Testis (tissue), 3 donors: ENCODE data around the gene POLE. TPM values are rescaled to one million over a fixed set of nuclear protein-coding genes. Genes with fewer than 3 reads are reported as not detected.
A peak's percentile ranks its signal among the peaks of the same experiment; 100 is the strongest.

ENCODE experiments used
- DNase-seq: peaks from one replicate; pipeline ENCODE4 v3.0.0-alpha.2; 2019
- H3K27ac ChIP-seq, 2 donors: fragments of 200-600 bp; sonication (generic); one replicate each; pipeline ENCODE4 v1.5.1; 2019
- H3K27me3 ChIP-seq: fragments of 200-600 bp; sonication (generic); one replicate; pipeline ENCODE4 v1.5.1; 2019
- H3K36me3 ChIP-seq: fragments of 200-600 bp; sonication (generic); one replicate; pipeline ENCODE4 v1.5.1; 2017; ENCODE audit warnings: low read depth; ENCODE audit errors: missing control alignments
- H3K4me1 ChIP-seq: fragments of 200-600 bp; sonication (generic); one replicate; pipeline ENCODE4 v1.5.1; 2019
- H3K4me3 ChIP-seq, 2 donors: fragments of 200-600 bp; sonication (generic); one replicate each; pipeline ENCODE4 v1.5.1; 2017 to 2019
- H3K9me3 ChIP-seq: fragments of 200-600 bp; sonication (generic); one replicate; pipeline ENCODE4 v1.5.1; 2017
- POLR2A ChIP-seq: fragments of 450-650 bp; IDR thresholded peaks from one replicate; pipeline ENCODE4 v1.6.1; 2017; ENCODE audit warnings: antibody characterized with exemption, mild to moderate bottlenecking, moderate library complexity
- WGBS, 2 donors: methylation state at CpG; one replicate each; pipeline ENCODE4 v1.1.5; 2018; 5-methylcytosine and 5-hydroxymethylcytosine counted together
- intact Hi-C: fragments of 100-400 bp; cut with DNase I; formaldehyde crosslinking; loops from one replicate; pipeline ENCODE4 v1.15.1; 2023; ENCODE audit warnings: low total_unique reads
- polyA plus RNA-seq: library from polyadenylated mRNA; stranded (reverse); fragments of 350-450 nt; fragmentation: Illumina TruSeq; extraction: RNeasy Lipid Tissue Mini Kit (QIAGEN cat#74804); gene quantifications from one replicate; pipeline ENCODE4 v1.2.3, GENCODE V29; 2014; ENCODE audit warnings: low read depth, low replicate concordance; ENCODE audit not compliant: insufficient read depth
- total RNA-seq, 2 donors: library from RNA; depleted of rRNA; stranded (reverse); fragments of >200 nt; gene quantifications; one replicate each; pipeline ENCODE4 v1.2.3, GENCODE V29; 2016
- TF ChIP-seq, protein P1 (sequence below), 3 experiments: fragments of 450-650 bp in 2 of 3; fragments of 200-600 bp in 1 of 3; sonication (generic) in 1 of 3; IDR thresholded peaks; one replicate each; pipeline ENCODE4 v1.5.1; 2016 to 2019; ENCODE audit warnings: antibody characterized with exemption in 3 of 3, mild to moderate bottlenecking in 2 of 3, moderate library complexity in 1 of 3

POLE gene
- total and polyA plus RNA-seq, 3 donors from 2014 or later = 76.8 to 288 (median 123) TPM

DNA sequence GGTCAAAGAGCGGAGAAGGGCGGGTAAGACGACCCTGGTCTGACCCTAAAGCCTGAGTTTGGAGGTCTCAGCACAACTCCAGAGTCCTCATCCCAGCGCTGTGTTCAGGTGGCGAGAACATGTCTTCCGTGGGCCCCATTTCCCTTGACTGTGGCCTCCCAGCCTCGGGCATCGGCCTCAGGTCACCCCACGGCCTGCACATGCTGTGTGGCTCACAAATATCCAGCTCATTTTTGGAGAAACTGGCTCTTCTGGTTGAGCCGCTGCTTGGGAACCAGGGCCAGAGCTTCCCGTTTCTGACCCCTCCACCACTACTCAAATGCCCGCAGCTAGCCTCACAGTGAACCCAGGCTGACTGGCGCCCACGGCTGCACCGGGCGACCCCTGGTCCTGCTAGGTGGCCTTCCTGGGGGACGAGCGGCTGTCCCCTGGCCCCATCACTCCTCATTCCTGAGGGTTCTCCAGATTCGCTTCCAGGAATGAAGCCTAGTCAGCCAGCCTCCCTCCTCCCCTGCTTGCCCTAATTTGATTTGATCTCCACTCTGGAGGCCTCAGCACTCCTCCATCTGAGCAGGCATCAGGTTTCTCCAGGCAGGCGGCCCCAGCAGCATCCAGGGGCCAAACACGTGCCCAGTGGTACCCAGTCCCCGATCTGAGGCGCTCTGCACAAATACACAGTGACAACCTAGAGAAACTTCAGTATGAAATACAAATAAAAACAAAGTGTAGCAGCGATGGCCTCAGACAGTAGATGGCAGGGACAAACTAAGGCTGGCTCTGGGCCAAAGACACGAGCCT, 63.9 kb downstream of the POLE start:
- Histone ChIP-seq H3K9me3 (no peaks in the 10 kb centered on the region), H3K27me3 (no peaks in the 10 kb centered on the region), H3K4me1 (peaks cover 10% of the 10 kb centered on the region), H3K36me3 (no peaks in the 10 kb centered on the region), H3K27ac (no peak overlapping the region), H3K4me3 (no peak overlapping the region)
- intact Hi-C loops = no loop called here
- DNase-seq = no peak
- 79 to 84% methylated on average over 20 to 25 of the region's 25 CpGs for WGBS, 2 donors
- no peak for TF ChIP-seq POLR2A
- TF ChIP-seq, protein P1, sequence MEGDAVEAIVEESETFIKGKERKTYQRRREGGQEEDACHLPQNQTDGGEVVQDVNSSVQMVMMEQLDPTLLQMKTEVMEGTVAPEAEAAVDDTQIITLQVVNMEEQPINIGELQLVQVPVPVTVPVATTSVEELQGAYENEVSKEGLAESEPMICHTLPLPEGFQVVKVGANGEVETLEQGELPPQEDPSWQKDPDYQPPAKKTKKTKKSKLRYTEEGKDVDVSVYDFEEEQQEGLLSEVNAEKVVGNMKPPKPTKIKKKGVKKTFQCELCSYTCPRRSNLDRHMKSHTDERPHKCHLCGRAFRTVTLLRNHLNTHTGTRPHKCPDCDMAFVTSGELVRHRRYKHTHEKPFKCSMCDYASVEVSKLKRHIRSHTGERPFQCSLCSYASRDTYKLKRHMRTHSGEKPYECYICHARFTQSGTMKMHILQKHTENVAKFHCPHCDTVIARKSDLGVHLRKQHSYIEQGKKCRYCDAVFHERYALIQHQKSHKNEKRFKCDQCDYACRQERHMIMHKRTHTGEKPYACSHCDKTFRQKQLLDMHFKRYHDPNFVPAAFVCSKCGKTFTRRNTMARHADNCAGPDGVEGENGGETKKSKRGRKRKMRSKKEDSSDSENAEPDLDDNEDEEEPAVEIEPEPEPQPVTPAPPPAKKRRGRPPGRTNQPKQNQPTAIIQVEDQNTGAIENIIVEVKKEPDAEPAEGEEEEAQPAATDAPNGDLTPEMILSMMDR (IDR thresholded peaks at IDR 0.05) = no peak

DNA sequence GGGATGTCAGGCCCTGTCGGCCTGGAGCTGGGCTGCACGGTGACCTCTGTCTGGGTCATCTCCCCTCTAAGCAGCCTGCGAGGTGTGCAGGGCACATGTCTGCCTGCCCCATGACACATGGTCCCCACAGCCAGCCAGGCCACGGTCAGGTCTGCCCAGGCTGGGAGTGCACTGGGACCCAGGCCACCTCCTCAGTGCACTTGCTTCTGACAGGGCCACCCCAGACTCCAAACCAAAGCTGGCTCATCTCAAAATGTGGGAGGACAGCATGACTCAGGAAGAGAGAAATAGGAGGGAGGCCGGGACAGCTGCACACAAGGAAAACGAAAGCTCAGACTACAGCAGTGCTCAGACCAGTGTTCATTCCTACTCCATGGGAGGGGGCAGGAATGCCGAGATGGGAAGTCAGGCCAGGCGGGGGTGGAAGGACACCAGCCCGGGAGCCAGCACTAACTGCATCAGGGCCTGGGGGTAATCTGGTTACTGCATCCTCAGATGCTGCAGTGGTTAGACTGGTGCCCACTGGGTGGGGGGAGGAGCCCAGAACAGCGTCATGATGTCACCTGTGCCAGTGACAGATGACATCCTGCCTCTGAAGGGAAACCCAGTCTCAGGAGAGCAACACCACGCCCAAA, 64.6 kb downstream of the POLE start:
- no peak overlapping the region for H3K27ac ChIP-seq
- H3K27me3 ChIP-seq = no peaks in the 10 kb centered on the region
- 24 to 44% methylated on average over 9 of the region's 11 CpGs for WGBS, 2 donors
- no peaks in the 10 kb centered on the region for H3K36me3 ChIP-seq
- no peak overlapping the region for H3K4me3 ChIP-seq
- DNase-seq = peak; percentile 49
- H3K4me1 ChIP-seq = peaks cover 10% of the 10 kb centered on the region
- H3K9me3 ChIP-seq = no peaks in the 10 kb centered on the region
- TF ChIP-seq, protein P1 (IDR thresholded peaks at IDR 0.05) = no peak
- TF ChIP-seq POLR2A = no peak
- intact Hi-C loops = no loop called here

DNA sequence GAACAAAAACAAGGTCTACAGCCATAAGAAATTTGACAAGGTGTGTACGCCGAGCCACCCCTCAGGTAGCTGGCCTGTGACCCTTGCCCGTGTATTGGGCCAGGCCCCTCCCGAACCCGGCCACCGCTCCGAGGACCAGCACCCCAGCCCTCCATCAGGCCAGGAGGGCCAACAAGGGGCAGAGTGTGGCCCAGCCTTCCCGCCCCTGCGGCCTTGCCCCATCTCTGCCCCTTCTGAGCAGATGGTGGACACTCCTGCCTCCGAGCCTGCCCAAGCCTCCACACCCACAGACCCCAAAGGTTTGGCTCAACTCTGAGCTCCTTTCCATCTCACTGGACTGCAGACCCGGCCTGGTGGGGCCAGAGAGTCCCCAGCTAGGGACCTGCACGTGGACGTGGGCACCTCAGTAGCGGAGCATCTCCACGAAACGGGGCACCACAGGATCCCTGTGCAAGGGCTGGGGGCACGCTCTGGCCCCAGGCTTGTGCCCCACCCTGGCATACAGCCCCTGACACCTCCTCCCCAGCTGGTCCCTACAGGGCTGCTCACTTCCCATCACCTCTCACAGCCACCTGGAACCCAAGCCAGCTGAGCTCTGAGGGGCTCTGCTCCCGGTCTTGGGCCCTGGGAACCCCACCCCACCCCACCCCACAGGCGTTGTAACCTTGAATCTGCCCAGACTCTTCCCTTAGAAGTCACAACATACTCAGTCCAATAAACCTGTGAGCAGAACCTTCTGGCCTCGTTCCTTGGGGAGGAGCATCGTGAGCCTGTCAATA, 65.3 kb downstream of the POLE start:
- Histone ChIP-seq H3K4me3 (no peak overlapping the region), H3K27me3 (no peaks in the 10 kb centered on the region), H3K9me3 (no peaks in the 10 kb centered on the region), H3K27ac (no peak overlapping the region), H3K36me3 (no peaks in the 10 kb centered on the region), H3K4me1 (peaks cover 10% of the 10 kb centered on the region)
- DNase-seq = no peak
- intact Hi-C loops = no loop called here
- WGBS, 2 donors = 75 to 89% methylated on average over 8 to 21 of the region's 21 CpGs
- TF ChIP-seq, protein P1 (IDR thresholded peaks at IDR 0.05) = no peak
- TF ChIP-seq POLR2A = no peak

DNA sequence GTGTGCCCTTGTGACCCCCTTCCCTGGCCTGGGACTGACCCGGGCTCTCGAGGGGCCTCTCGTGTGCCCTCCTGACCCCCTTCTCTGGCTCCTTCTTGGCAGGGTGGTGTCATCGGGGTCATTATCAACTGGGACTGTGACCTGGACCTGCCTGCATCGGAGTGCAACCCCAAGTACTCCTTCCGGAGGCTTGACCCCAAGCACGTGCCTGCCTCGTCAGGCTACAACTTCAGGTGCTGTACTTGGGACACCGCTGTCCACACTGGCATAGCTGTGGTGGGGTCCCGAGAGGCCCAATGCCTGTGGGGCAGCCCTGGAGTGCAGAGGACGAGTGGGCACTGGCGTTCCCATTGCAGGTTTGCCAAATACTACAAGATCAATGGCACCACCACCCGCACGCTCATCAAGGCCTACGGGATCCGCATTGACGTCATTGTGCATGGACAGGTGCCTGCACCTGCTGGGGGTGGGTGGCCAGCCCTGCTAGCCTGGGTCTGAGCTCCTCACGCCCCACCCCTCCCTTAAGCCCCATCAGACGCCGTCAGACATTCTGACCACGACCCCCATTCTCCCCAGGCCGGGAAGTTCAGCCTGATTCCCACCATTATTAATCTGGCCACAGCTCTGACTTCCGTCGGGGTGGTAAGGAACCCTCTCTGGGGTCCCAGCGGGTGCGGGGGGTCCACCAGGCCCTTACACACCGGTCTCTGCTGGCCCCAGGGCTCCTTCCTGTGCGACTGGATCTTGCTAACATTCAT, 66.1 kb downstream of the POLE start:
- intact Hi-C loops = no loop called here
- H3K27me3 ChIP-seq = no peaks in the 10 kb centered on the region
- 88 to 90% methylated on average over 23 to 28 of the region's 28 CpGs for WGBS, 2 donors

More for the DNA sequence above, 66.1 kb downstream of the POLE start:
- no peak for TF ChIP-seq POLR2A
- TF ChIP-seq, protein P1 (IDR thresholded peaks at IDR 0.05) = no peak
- no peak overlapping the region for H3K4me3 ChIP-seq
- H3K4me1 ChIP-seq = peaks cover 10% of the 10 kb centered on the region
- DNase-seq = no peak
- H3K36me3 ChIP-seq = no peaks in the 10 kb centered on the region
- no peak overlapping the region for H3K27ac ChIP-seq
- no peaks in the 10 kb centered on the region for H3K9me3 ChIP-seq
